DMS53 treated with DMSO at 0.1 percent for 48 hours (cell line): ENCODE measurements around the gene ADPRS.

ENCODE experiments used
- DNase-seq: peaks from one replicate; lab custom pipeline; 2025; ENCODE audit not compliant: unreplicated experiment; lab: John Stamatoyannopoulos, UW

ADPRS gene

GRCh38 chr1:36128905-36129206 lies 40.2 kb downstream of the ADPRS start:
- DNase-seq: no peak

- DNase-seq: no peak
Observed at GRCh38 chr1:36132029-36132428, 43.3 kb downstream of the ADPRS start.

- no peak for DNase-seq
Observed at GRCh38 chr1:36133484-36133883, 44.8 kb downstream of the ADPRS start.

DNA sequence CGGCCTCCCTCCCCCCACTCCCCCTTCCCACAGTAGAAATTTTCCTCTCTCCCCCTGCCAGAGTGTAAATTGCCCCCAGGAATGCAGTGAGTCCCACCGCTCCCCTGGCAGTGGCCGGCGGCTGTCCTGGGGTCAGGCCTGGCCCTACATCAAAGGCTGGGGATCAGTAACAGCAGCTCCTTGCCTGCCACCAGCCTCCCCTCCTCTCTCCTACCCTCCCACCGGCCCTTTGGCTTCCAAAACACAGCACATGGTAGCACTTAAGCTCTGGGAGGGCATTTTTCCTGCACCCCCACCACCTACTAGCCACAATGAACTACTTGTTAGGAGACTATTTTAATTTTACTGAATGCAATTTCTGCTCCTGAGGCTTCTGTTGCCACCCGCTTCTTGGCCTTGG lies 45.3 kb downstream of the ADPRS start:
- no peak for DNase-seq

DNA sequence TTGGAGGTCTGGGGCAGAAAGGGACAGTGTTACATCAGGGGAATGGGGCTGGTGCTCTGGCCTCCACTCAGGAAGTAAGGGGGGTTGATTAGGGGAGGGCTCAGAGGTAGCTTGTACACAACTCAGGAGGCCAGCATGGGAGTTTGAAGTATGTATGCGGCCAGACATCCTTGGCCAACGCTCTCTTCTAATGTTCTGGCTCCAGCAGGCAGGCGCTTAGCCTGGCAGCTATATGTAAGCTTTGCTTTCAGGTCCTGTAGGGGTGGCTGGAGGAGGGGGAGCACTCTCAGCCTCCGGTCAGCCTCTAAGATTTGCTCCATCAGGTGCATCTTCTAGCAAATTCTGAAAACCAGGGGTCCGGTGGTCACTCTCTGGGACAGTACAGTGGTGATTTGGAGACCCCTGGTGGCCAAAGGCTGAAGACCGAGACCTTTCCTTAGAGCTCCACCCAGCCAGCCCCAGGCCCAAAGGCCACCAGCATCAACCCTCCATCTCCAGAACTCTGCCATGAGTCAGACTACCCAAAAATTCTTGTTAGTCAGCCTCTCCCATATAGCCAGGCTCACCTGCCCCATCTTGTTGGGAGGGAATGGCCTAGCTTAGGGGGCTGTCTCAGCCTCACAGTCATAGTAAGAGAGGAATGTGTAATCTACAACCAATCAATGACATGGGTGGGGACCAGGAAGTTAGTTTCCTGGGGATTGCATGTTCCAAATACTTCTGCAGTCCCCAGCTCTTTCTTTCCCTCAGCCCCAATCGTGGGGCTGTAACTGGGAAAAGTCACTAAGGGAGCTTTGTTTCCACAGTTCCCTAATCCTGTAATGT lies 46.0 kb downstream of the ADPRS start:
- peak; percentile 26 for DNase-seq

GRCh38 chr1:36135330-36135667 lies 46.6 kb downstream of the ADPRS start:
- DNase-seq: no peak

DNA sequence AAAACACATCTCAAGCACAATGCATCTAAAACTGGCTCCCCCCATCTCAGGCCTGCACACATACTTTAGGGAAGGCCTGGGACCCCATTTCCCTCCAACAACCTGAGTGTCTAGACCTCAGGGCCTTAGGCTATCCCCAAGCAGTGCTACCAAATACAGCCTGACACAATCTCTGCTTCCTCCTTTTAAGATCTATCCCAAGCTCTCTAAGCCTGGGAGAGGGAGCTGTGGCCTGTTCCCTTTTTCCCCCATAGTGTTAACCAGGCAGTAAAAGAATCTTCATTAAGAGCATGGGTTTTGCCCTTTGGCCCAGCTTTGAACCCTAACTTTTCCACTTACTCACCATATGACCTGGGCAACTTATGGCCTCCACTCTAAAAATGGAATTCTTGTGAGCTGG lies 47.1 kb downstream of the ADPRS start:
- DNase-seq: no peak

GRCh38 chr1:36136535-36136934 lies 47.8 kb downstream of the ADPRS start:
- DNase-seq: no peak

DNA sequence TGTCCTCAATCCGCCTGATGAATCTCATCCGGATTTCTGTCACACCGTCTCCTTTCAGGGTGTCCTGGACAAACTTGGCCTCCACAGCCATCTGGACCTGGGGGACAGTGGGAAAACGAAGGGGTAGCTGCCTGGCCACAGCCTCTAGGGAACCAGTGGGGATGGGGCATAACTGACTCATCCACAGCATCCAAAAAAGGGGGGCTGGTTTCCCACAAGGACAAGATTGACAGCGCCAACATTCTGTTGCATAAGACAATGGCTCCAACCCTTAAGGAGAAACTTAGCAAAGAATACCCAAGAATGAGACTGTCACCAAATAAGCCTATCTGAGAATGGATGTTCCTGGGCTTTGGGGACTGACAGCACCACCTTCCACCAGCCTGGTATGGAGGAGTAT lies 48.5 kb downstream of the ADPRS start:
- no peak for DNase-seq

- no peak for DNase-seq
Observed at GRCh38 chr1:36137776-36138175, 49.1 kb downstream of the ADPRS start.

DNA sequence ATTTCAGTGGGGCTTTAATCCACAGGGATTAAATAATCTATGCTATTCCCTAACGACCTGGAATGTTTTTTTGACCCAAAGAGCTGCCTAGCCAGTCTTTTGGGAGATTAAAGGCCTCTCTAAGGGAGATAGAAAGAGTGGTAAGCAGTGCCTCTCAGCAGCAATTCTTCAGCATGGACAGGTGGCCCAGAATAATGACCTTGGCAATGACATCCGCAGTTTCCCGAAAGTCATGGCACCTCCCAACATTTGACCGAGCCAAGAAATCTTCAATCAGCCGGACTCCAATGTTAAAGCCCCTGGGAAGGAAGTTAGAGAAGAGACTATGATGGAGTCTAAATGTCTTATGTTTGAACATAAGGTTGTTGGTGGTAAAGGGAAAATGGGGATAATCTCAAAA lies 50.8 kb downstream of the ADPRS start:
- DNase-seq: no peak

GRCh38 chr1:36142121-36142520 lies 53.4 kb downstream of the ADPRS start:
- no peak for DNase-seq

DNA sequence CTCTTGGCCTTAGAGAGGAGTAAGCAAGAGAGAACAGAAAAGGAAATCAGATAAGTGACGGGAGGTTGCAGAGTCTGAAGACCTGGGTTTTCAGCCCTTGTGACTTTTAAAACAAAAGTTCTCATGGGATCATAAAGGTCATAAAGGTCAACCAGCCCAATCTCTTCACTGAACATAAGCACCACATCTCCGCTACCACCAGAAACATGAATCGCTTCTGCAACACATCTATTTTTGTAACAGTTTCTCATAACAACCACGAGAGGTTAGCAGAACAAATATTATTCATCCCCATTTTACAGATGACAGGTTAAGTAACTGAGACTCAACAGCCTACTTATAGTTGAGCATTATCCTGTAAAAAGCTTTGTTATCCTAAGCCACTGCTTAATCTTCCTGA lies 54.7 kb downstream of the ADPRS start:
- DNase-seq: no peak
